Mammary epithelial cell (primary cell): ENCODE measurements around the gene SKIC2.

Source experiments
- EZH2 ChIP-seq: IDR thresholded peaks from 2 replicates; pipeline ENCODE4 v1.6.1; 2012; ENCODE audit warnings: low read length, inconsistent platforms, borderline replicate concordance
- TF ChIP-seq, protein P1 (sequence below), 2 donors: IDR thresholded peaks in 1 of 2; conservative IDR thresholded peaks in 1 of 2; 2 replicates each; pipeline ENCODE4 v1.5.1; 2011 to 2012; ENCODE audit warnings: inconsistent platforms in 2 of 2, low read length in 2 of 2, mild to moderate bottlenecking in 2 of 2, control low read depth in 1 of 2, low read depth in 1 of 2; ENCODE audit not compliant: insufficient read depth in 1 of 2; ENCODE audit errors: extremely low read depth in 1 of 2

DNA sequence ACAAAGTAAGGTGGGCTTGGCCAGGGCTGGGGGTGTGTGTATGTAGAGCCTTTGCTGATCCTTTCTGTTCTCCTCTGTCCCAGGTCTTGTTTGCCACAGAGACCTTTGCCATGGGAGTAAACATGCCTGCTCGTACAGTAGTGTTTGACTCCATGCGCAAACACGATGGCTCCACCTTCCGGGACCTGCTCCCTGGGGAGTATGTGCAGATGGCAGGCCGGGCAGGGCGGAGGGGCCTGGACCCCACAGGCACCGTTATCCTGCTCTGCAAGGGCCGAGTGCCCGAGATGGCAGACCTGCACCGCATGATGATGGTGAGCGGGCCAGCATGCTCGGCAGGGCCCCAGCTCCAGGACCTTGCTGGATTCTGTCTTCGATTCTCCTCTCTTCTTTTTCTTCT lies 6.7 kb downstream of the SKIC2 start:
- TF ChIP-seq EZH2, result no peak
- TF ChIP-seq, protein P1, sequence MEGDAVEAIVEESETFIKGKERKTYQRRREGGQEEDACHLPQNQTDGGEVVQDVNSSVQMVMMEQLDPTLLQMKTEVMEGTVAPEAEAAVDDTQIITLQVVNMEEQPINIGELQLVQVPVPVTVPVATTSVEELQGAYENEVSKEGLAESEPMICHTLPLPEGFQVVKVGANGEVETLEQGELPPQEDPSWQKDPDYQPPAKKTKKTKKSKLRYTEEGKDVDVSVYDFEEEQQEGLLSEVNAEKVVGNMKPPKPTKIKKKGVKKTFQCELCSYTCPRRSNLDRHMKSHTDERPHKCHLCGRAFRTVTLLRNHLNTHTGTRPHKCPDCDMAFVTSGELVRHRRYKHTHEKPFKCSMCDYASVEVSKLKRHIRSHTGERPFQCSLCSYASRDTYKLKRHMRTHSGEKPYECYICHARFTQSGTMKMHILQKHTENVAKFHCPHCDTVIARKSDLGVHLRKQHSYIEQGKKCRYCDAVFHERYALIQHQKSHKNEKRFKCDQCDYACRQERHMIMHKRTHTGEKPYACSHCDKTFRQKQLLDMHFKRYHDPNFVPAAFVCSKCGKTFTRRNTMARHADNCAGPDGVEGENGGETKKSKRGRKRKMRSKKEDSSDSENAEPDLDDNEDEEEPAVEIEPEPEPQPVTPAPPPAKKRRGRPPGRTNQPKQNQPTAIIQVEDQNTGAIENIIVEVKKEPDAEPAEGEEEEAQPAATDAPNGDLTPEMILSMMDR (conservative IDR thresholded peaks at IDR 0.05 in 1 of 2, IDR thresholded peaks at IDR 0.05 in 1 of 2; ENCODE audit: extremely low read depth in 1 of 2, insufficient read depth in 1 of 2, low read depth in 1 of 2, low read length in 2 of 2), result no peak
